Measurements from ENCODE around the gene PROB1.

DNA sequence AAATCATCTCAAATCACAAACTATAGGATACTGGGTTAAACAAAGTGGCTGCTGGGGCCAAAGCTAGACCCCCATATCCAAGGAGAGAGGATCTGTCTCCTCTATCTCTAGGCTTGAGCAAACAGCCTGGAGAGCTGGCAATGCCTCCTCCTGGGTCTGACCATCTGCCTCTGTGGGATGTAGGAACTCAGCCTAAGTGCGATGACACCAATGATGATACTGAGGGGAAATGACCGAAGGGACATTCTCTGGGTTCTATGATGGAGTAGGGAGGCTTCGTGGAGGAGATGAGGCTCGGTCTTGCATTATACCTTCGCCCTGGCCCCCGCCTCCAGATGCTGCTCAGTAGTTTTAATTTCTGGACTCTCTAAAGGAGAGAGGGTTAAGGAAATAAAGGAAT, 18.2 kb upstream of the PROB1 start:
- TF ChIP-seq POLR2A (IDR thresholded peaks at IDR 0.05; ENCODE audit: low read length) = no peak
- no peak for TF ChIP-seq GATA1 (IDR thresholded peaks at IDR 0.05; ENCODE audit: low read depth, low read length)
